B cell (primary cell): ENCODE data around the gene CANT1. TPM values are rescaled to one million over a fixed set of nuclear protein-coding genes. Genes with fewer than 3 reads are reported as not detected.

Source experiments
- ATAC-seq: fragments of 200-7000 bp; cut with Tn5 transposase; one replicate; pipeline ENCODE4 v1.10.0; 2021; ENCODE audit warnings: low read depth, mild to moderate bottlenecking, moderate number of reproducible peaks, moderate library complexity
- CTCF ChIA-PET: fragments of 350-600 bp; sonication (Branson Sonifier 250); formaldehyde crosslinking; loops from one replicate; lab custom pipeline; 2021; ENCODE audit warnings: antibody characterized with exemption, inconsistent platforms; lab: Charles Lee
- POLR2A ChIA-PET: fragments of 350-600 bp; sonication (Branson Sonifier 250); formaldehyde crosslinking; loops from one replicate; lab custom pipeline; 2021; ENCODE audit warnings: antibody characterized with exemption; lab: Charles Lee
- DNase-seq: peaks from one replicate; pipeline ENCODE4 v3.0.0; 2013
- H2AFZ ChIP-seq: 2 replicates; pipeline ENCODE4 v1.6.1; 2012; ENCODE audit warnings: mild to moderate bottlenecking, low read depth, low read length; ENCODE audit not compliant: insufficient read depth, poor library complexity, severe bottlenecking
- H3K27ac ChIP-seq, 2 donors: 1 replicate in 1 of 2; 2 replicates in 1 of 2; pipeline ENCODE4 v1.5.1; 2012 to 2013; ENCODE audit warnings: low read length in 2 of 2, mild to moderate bottlenecking in 2 of 2, moderate library complexity in 1 of 2
- H3K27me3 ChIP-seq, 4 experiments: fragments of 200-600 bp in 1 of 4; sonication (generic) in 1 of 4; replicated peaks in 1 of 4; 1 replicate in 2 of 4; 2 replicates in 2 of 4; pipeline versions ENCODE4 v1.6.1 to v1.7.0; 2013 to 2016; ENCODE audit warnings: low read length in 3 of 4, mild to moderate bottlenecking in 2 of 4, mixed read lengths in 1 of 4, moderate library complexity in 1 of 4; ENCODE audit not compliant: insufficient read depth in 4 of 4, control insufficient read depth in 3 of 4; ENCODE audit errors: control extremely low read depth in 1 of 4
- H3K36me3 ChIP-seq, 2 experiments: replicated peaks in 1 of 2; 1 replicate in 1 of 2; 2 replicates in 1 of 2; pipeline versions ENCODE4 v1.6.1 to v1.7.1; 2013; ENCODE audit warnings: low read length in 1 of 2; ENCODE audit not compliant: insufficient read depth in 2 of 2, control insufficient read depth in 1 of 2; ENCODE audit errors: control extremely low read depth in 1 of 2, extremely low read depth in 1 of 2
- H3K4me1 ChIP-seq, 2 donors: fragments of 200-600 bp in 1 of 2; sonication (generic) in 1 of 2; 1 replicate in 1 of 2; 2 replicates in 1 of 2; pipeline versions ENCODE4 v1.5.1 to v1.6.1; 2013 to 2017; ENCODE audit warnings: low read length in 2 of 2; ENCODE audit not compliant: control insufficient read depth in 2 of 2, insufficient read depth in 2 of 2
- H3K4me2 ChIP-seq: replicated peaks from 2 replicates; pipeline ENCODE3; 2012; ENCODE audit warnings: mild to moderate bottlenecking, low read depth, low read length; ENCODE audit not compliant: poor library complexity, severe bottlenecking
- H3K4me3 ChIP-seq, 5 experiments: fragments of 200-600 bp in 1 of 5; sonication (generic) in 1 of 5; 1 replicate in 3 of 5; 2 replicates in 2 of 5; pipeline versions ENCODE4 v1.5.1 to v1.7.0; 2011 to 2016; ENCODE audit warnings: low read length in 4 of 5, mild to moderate bottlenecking in 4 of 5, low read depth in 2 of 5, control low read depth in 1 of 5, moderate library complexity in 1 of 5; ENCODE audit not compliant: insufficient read depth in 1 of 5; ENCODE audit errors: control extremely low read depth in 1 of 5, extremely low read depth in 1 of 5
- H3K79me2 ChIP-seq: fragments of 200-600 bp; sonication (generic); one replicate; pipeline ENCODE4 v1.6.0; 2016; ENCODE audit warnings: low read length; ENCODE audit not compliant: control insufficient read depth, insufficient read depth
- H3K9ac ChIP-seq: fragments of 200-600 bp; sonication (generic); 2 replicates; pipeline ENCODE4 v1.6.1; 2017; ENCODE audit warnings: mild to moderate bottlenecking, low read length, moderate library complexity
- H3K9me3 ChIP-seq, 3 donors: one replicate each; pipeline versions ENCODE4 v1.6.1 to v1.7.1; 2013; ENCODE audit warnings: low read length in 2 of 3; ENCODE audit not compliant: control insufficient read depth in 2 of 3, insufficient read depth in 1 of 3; ENCODE audit errors: control extremely low read depth in 1 of 3
- H4K20me1 ChIP-seq: 2 replicates; pipeline ENCODE4 v1.6.0; 2012; ENCODE audit warnings: mild to moderate bottlenecking, low read length; ENCODE audit not compliant: insufficient read depth, control insufficient read depth, poor library complexity, severe bottlenecking
- H3K27ac Mint-ChIP-seq: one replicate; pipeline ENCODE4 v1.8.0; 2021; ENCODE audit warnings: mixed read lengths
- H3K27me3 Mint-ChIP-seq: one replicate; pipeline ENCODE4 v1.8.0; 2021; ENCODE audit warnings: mixed read lengths
- H3K4me1 Mint-ChIP-seq: one replicate; pipeline ENCODE4 v1.8.0; 2021; ENCODE audit warnings: mixed read lengths
- H3K4me3 Mint-ChIP-seq: one replicate; pipeline ENCODE4 v1.8.0; 2021; ENCODE audit warnings: mixed read lengths
- H3K9me3 Mint-ChIP-seq: one replicate; pipeline ENCODE4 v1.8.0; 2022; ENCODE audit warnings: mixed read lengths; ENCODE audit not compliant: insufficient read depth
- CTCF ChIP-seq: fragments of 200-600 bp; IDR thresholded peaks from one replicate; pipeline ENCODE4 v1.8.0; 2022; ENCODE audit warnings: antibody characterized with exemption, mild to moderate bottlenecking
- EZH2 ChIP-seq: IDR thresholded peaks from 2 replicates; pipeline ENCODE4 v1.6.1; 2012; ENCODE audit warnings: borderline replicate concordance, low read depth, mild to moderate bottlenecking, moderate library complexity, low read length; ENCODE audit not compliant: insufficient read depth, poor library complexity, severe bottlenecking
- WGBS: methylation state at CpG from one replicate; pipeline ENCODE4 v1.1.5; 2013; ENCODE audit warnings: missing lambda C conversion rate; ENCODE audit not compliant: insufficient coverage; 5-methylcytosine and 5-hydroxymethylcytosine counted together
- intact Hi-C: fragments of 100-400 bp; cut with micrococcal nuclease; formaldehyde crosslinking; loops from one replicate; pipeline ENCODE4 v1.10.0; 2022
- polyA plus RNA-seq: library from polyadenylated mRNA; depleted of rRNA; stranded (reverse); fragments of >200 nt; gene quantifications from 2 replicates; pipeline ENCODE4 v1.2.3, GENCODE V29; 2012
- total RNA-seq, 2 donors: library from RNA; stranded (reverse); fragments of 120-200 nt in 1 of 2; gene quantifications; 1 replicate in 1 of 2; 2 replicates in 1 of 2; pipeline versions ENCODE4 v1.2.3 to v1.2.4, GENCODE V29; 2013 to 2022

CANT1 gene
- total and polyA plus RNA-seq, 2 donors (not counting 1 experiment from before 2014, with no cell fraction given) = 17.3 to 44.2 TPM

- no peak for TF ChIP-seq EZH2
- no peak for TF ChIP-seq CTCF
- Histone ChIP-seq H3K79me2 (no peaks in the 10 kb centered on the region), H3K27me3 (peaks cover 0 to 52% (median 10%) of the 10 kb centered on the region in 4 experiments), H3K4me3 (no peak overlapping the region), H3K27ac (no peak overlapping the region), H3K4me1 (peaks cover 10 to 12% of the 10 kb centered on the region in 2 donors), H3K4me2 (no peak overlapping the region), H3K9me3 (peaks cover 0 to 4% (median 0%) of the 10 kb centered on the region in 3 donors), H3K9ac (no peak overlapping the region), H4K20me1 (no peaks in the 10 kb centered on the region), H2AFZ (no peak overlapping the region), H3K36me3 (no peaks in the 10 kb centered on the region)
- H3K27ac Mint-ChIP-seq = no peak overlapping the region
- ChIA-PET POLR2A (no interaction called here), CTCF (interaction anchor here (2.5 kb wide), 1 partner anchor 16 kb away, joined by 7 read pairs; no protein-coding TSS in a partner anchor)
- H3K4me3 Mint-ChIP-seq = no peak overlapping the region
- no peak for DNase-seq
- no peak for ATAC-seq
- H3K4me1 Mint-ChIP-seq = peaks cover 7% of the 10 kb centered on the region
- 82% methylated on average over 13 of the region's 17 CpGs for WGBS
- peaks cover 63% of the 10 kb centered on the region for H3K27me3 Mint-ChIP-seq
- intact Hi-C loops = no loop called here
- no peaks in the 10 kb centered on the region for H3K9me3 Mint-ChIP-seq
Measured at GRCh38 chr17:79028496-79029326, 19.1 kb upstream of the CANT1 start.

- no peak for TF ChIP-seq CTCF
- TF ChIP-seq EZH2 = no peak
- whole genome bisulfite sequencing = 57% methylated on average over 15 of the region's 16 CpGs
- Histone ChIP-seq H3K36me3 (no peaks in the 10 kb centered on the region), H3K79me2 (no peaks in the 10 kb centered on the region), H3K9ac (no peak overlapping the region), H2AFZ (no peak overlapping the region), H4K20me1 (no peaks in the 10 kb centered on the region), H3K27ac (no peak overlapping the region), H3K4me3 (no peak overlapping the region), H3K4me1 (peaks cover 12 to 14% of the 10 kb centered on the region in 2 donors), H3K9me3 (peaks cover 0 to 4% (median 0%) of the 10 kb centered on the region in 3 donors), H3K27me3 (peaks cover 0 to 59% (median 15%) of the 10 kb centered on the region in 4 experiments), H3K4me2 (no peak overlapping the region)
- Mint-ChIP-seq H3K4me3 (no peak overlapping the region), H3K4me1 (peaks cover 9% of the 10 kb centered on the region), H3K9me3 (no peaks in the 10 kb centered on the region), H3K27me3 (peaks cover 66% of the 10 kb centered on the region), H3K27ac (no peak overlapping the region)
- ChIA-PET POLR2A (no interaction called here), CTCF (interaction anchor here (2.1 to 2.5 kb wide), 2 partner anchors 14 to 17 kb away, joined by 7 to 8 read pairs; no protein-coding TSS in a partner anchor)
- intact Hi-C loops = no loop called here
- DNase-seq (no peak), ATAC-seq (no peak)
Measured at GRCh38 chr17:79027925-79028491, 18.4 kb upstream of the CANT1 start.
